Activated CD4-positive, alpha-beta T cell treated with anti-CD3 and anti-CD28 coated beads, Interleukin-10, Interleukin-2, amounts not matched to agents 100 ng/mL and 50 ng/mL, durations not matched to agents 16 hours and 8 hours (primary cell): Measurements from ENCODE around the gene TANGO2.

Experiments
- DNase-seq: peaks from one replicate; pipeline ENCODE4 v3.0.0-alpha.2; 2020

The TANGO2 gene

GRCh38 chr22:20052309-20053259 is 31.7 kb downstream of the TANGO2 start:
- no peak for DNase-seq

GRCh38 chr22:20053407-20054033 is 32.6 kb downstream of the TANGO2 start:
- no peak for DNase-seq

GRCh38 chr22:20054034-20054427 is 33.1 kb downstream of the TANGO2 start:
- DNase-seq: no peak

GRCh38 chr22:20054485-20054884 is 33.6 kb downstream of the TANGO2 start:
- no peak for DNase-seq

GRCh38 chr22:20055144-20055543 is 34.2 kb downstream of the TANGO2 start:
- DNase-seq: no peak

- DNase-seq: no peak
Observed at GRCh38 chr22:20055654-20056053, 34.7 kb downstream of the TANGO2 start.

GRCh38 chr22:20056161-20056560 is 35.3 kb downstream of the TANGO2 start:
- DNase-seq: no peak

GRCh38 chr22:20056696-20057386 is 35.9 kb downstream of the TANGO2 start:
- no peak for DNase-seq

- DNase-seq: no peak
Observed at GRCh38 chr22:20057596-20058268, 36.8 kb downstream of the TANGO2 start.

- no peak for DNase-seq
Observed at GRCh38 chr22:20058989-20059770, 38.3 kb downstream of the TANGO2 start.

- DNase-seq: no peak
Observed at GRCh38 chr22:20060700-20061480, 40.0 kb downstream of the TANGO2 start.

GRCh38 chr22:20061481-20061861 is 40.6 kb downstream of the TANGO2 start:
- DNase-seq: no peak

- DNase-seq: no peak
Observed at GRCh38 chr22:20062043-20062765, 41.3 kb downstream of the TANGO2 start.

- DNase-seq: no peak
Observed at GRCh38 chr22:20062766-20063083, 41.8 kb downstream of the TANGO2 start.

- DNase-seq: no peak
Observed at GRCh38 chr22:20063271-20064139, 42.6 kb downstream of the TANGO2 start.

GRCh38 chr22:20064140-20064480 is 43.2 kb downstream of the TANGO2 start:
- DNase-seq: no peak

GRCh38 chr22:20064545-20065262 is 43.8 kb downstream of the TANGO2 start:
- DNase-seq: no peak

GRCh38 chr22:20065896-20066616 is 45.1 kb downstream of the TANGO2 start:
- no peak for DNase-seq
